Stomach (tissue), 4 donors: ENCODE measurements around the gene SPRING1.

Experiments
- CTCF ChIP-seq, 7 experiments: fragments of 450-650 bp in 4 of 7; fragments of 200-600 bp in 3 of 7; sonication (generic) in 3 of 7; IDR thresholded peaks; one replicate each; pipeline ENCODE4 v1.5.1; 2016 to 2019; ENCODE audit warnings: antibody characterized with exemption in 7 of 7, control low read depth in 2 of 7, mild to moderate bottlenecking in 1 of 7
- EP300 ChIP-seq: sonication (generic); formaldehyde crosslinking; IDR thresholded peaks from one replicate; pipeline ENCODE4 v1.6.1; 2017; ENCODE audit warnings: antibody characterized with exemption
- POLR2A ChIP-seq, 4 donors: fragments of 450-650 bp; IDR thresholded peaks; one replicate each; pipeline ENCODE4 v1.6.1; 2016; ENCODE audit warnings: antibody characterized with exemption in 4 of 4, control low read depth in 2 of 4, mild to moderate bottlenecking in 1 of 4, moderate library complexity in 1 of 4
- POLR2AphosphoS5 ChIP-seq, 3 donors: sonication (generic); formaldehyde crosslinking; IDR thresholded peaks; one replicate each; pipeline ENCODE4 v1.6.1; 2016; ENCODE audit warnings: antibody characterized with exemption in 3 of 3

GRCh38 chr12:116698554-116699075 lies 39.3 kb downstream of the SPRING1 start:
- TF ChIP-seq CTCF (IDR thresholded peaks at IDR 0.05) = no peak
- no peak for TF ChIP-seq POLR2AphosphoS5 (IDR thresholded peaks at IDR 0.05)
- TF ChIP-seq EP300 = no peak
- TF ChIP-seq POLR2A (IDR thresholded peaks at IDR 0.05) = no peak
